ENCODE data around the gene ZNF367.

DNA sequence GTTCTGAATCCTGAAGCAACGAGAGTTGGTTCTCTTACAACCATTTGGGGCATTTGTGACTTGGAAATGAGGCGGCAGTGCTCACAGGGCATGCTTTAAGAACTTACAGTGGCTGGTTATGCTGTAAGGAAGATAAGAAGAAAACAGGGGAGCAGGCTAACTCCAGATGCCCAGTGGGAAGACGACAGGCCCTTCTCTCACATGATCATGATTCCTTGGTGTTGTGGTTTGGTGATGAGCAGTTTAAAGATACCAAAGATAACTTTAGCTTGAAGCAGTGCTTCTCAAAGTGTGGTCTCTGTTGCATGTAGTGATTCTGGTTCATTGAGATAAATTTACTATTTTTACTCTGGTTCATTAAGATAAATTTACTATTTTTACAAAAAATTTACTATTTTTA, 29.2 kb upstream of the ZNF367 start:
- TF ChIP-seq POLR2A (IDR thresholded peaks at IDR 0.05; ENCODE audit: low read length) (no peak), GATA1 (IDR thresholded peaks at IDR 0.05; ENCODE audit: low read depth, low read length) (no peak)
